HepG2 (cell line): ENCODE measurements around the gene XPNPEP3. TPM values are rescaled to one million over a fixed set of nuclear protein-coding genes. Genes with fewer than 3 reads are reported as not detected.

Experiments used
- ATAC-seq: fragments of 200-7000 bp; cut with Tn5 transposase; 3 replicates; pipeline ENCODE4 v1.9.1; 2020; ENCODE audit warnings: mild to moderate bottlenecking, moderate library complexity
- BruUV-seq: library from RNA; stranded (reverse); fragments of 400-500 nt; replicated peaks from 2 replicates; lab custom pipeline; 2021; lab: Mats Ljungman, UMichigan
- CTCF ChIA-PET: fragments of 300-600 bp; formaldehyde crosslinking; extraction: SDS; loops from one replicate; lab custom pipeline; 2021; ENCODE audit warnings: low total read pairs, inconsistent platforms, low intra/inter-chr PET ratio; lab: Yijun Ruan, JAX
- POLR2A ChIA-PET: fragments of 350-600 bp; sonication (Branson Sonifier 250); formaldehyde crosslinking; loops from one replicate; lab custom pipeline; 2020; ENCODE audit warnings: antibody characterized with exemption, inconsistent platforms; lab: Yijun Ruan, JAX
- DNase-seq: peaks from one replicate; pipeline ENCODE4 v3.0.0-alpha.2; 2015; ENCODE audit warnings: low spot score
- FAIRE-seq: peaks from 3 replicates; lab custom pipeline; 2011; peaks lifted over from hg19 to GRCh38; lab: Jason Lieb, UNC
- H2AFZ ChIP-seq: one replicate; pipeline ENCODE4 v1.6.1; 2011; ENCODE audit warnings: low read length, inconsistent platforms
- H3K27ac ChIP-seq: fragments of 300-600 bp; 3 replicates; pipeline ENCODE4 v1.8.0; 2011; ENCODE audit warnings: mixed run types, mild to moderate bottlenecking, mixed read lengths, low read length, inconsistent platforms; ENCODE audit not compliant: insufficient read depth; ENCODE audit errors: extremely low read length
- H3K27me3 ChIP-seq, 2 experiments: fragments of 200-600 bp in 1 of 2; 2 replicates in 1 of 2; 3 replicates in 1 of 2; pipeline versions ENCODE4 v1.6.0 to v1.8.0; 2011; ENCODE audit warnings: low read length in 2 of 2, mild to moderate bottlenecking in 2 of 2, moderate library complexity in 2 of 2, inconsistent platforms in 1 of 2; ENCODE audit not compliant: insufficient read depth in 2 of 2, control insufficient read depth in 1 of 2
- H3K36me3 ChIP-seq, 2 experiments: fragments of 200-600 bp in 1 of 2; replicated peaks in 1 of 2; 2 replicates in 1 of 2; 3 replicates in 1 of 2; pipeline versions ENCODE4 v1.5.1 to v1.8.0; 2011; ENCODE audit warnings: low read length in 2 of 2, inconsistent platforms in 1 of 2; ENCODE audit not compliant: insufficient read depth in 2 of 2, control insufficient read depth in 1 of 2
- H3K4me1 ChIP-seq: 2 replicates; pipeline ENCODE4 v1.5.1; 2012; ENCODE audit warnings: low read length, inconsistent platforms; ENCODE audit not compliant: insufficient read depth
- H3K4me2 ChIP-seq: 2 replicates; pipeline ENCODE4 v1.6.0; 2011; ENCODE audit warnings: low read depth, low read length, inconsistent platforms
- H3K4me3 ChIP-seq, 3 experiments: fragments of 200-600 bp in 1 of 3; sonication (generic), shearing (Covaris generic) in 1 of 3; replicated peaks in 1 of 3; 2 replicates each; pipeline ENCODE4 v1.5.1; 2011 to 2016; ENCODE audit warnings: low read length in 3 of 3, inconsistent platforms in 2 of 3, low read depth in 2 of 3, mild to moderate bottlenecking in 2 of 3, control low read depth in 1 of 3, mixed read lengths in 1 of 3; ENCODE audit not compliant: insufficient read depth in 1 of 3
- H3K79me2 ChIP-seq: one replicate; pipeline ENCODE4 v1.6.1; 2011; ENCODE audit warnings: low read length, inconsistent platforms; ENCODE audit not compliant: insufficient read depth
- H3K9ac ChIP-seq: 2 replicates; pipeline ENCODE4 v1.6.0; 2011; ENCODE audit warnings: mild to moderate bottlenecking, low read depth, low read length, inconsistent platforms; ENCODE audit not compliant: insufficient read depth
- H3K9me3 ChIP-seq: 2 replicates; pipeline ENCODE4 v1.5.1; 2012; ENCODE audit warnings: mild to moderate bottlenecking, low read length
- H4K20me1 ChIP-seq: 2 replicates; pipeline ENCODE4 v1.6.0; 2011; ENCODE audit warnings: inconsistent platforms, mild to moderate bottlenecking, low read length, moderate library complexity; ENCODE audit not compliant: insufficient read depth
- CHD4 ChIP-seq: fragments of 200-600 bp; sonication (generic); IDR thresholded peaks from 2 replicates; pipeline ENCODE4 v1.7.0; 2017; ENCODE audit warnings: mild to moderate bottlenecking, low read length, borderline replicate concordance
- ELF3 ChIP-seq: IDR thresholded peaks from 2 replicates; pipeline ENCODE4 v1.6.1; 2016; ENCODE audit warnings: missing genetic modification reagents, missing compliant biosample characterization
- HOXA9 ChIP-seq: sonication (generic); formaldehyde crosslinking; IDR thresholded peaks from 2 replicates; pipeline ENCODE4 v1.8.1; 2022; ENCODE audit warnings: missing genetic modification reagents, mild to moderate bottlenecking, moderate library complexity, borderline replicate concordance
- NFIB ChIP-seq: sonication (generic); formaldehyde crosslinking; IDR thresholded peaks from 2 replicates; pipeline ENCODE4 v1.9.0; 2021; ENCODE audit warnings: missing genetic modification reagents, mild to moderate bottlenecking, borderline replicate concordance
- RFX1 ChIP-seq: fragments of 450-650 bp; IDR thresholded peaks from 2 replicates; pipeline ENCODE4 v1.6.1; 2017
- WGBS: methylation state at CpG from one replicate; pipeline ENCODE4 v1.1.6; 2017; ENCODE audit warnings: low lambda C conversion rate; 5-methylcytosine and 5-hydroxymethylcytosine counted together
- in situ Hi-C: cut with HindIII; loops from 2 replicates; pipeline ENCODE4 v1.10.0; 2017; ENCODE audit warnings: low pct_unique_long_range_greater_than_20kb; ENCODE audit not compliant: extremely low pct_ligation_motif_present
- intact Hi-C: fragments of 100-400 bp; cut with micrococcal nuclease; formaldehyde crosslinking; loops from one replicate; pipeline ENCODE4 v1.10.0; 2022; ENCODE audit not compliant: unreplicated experiment
- polyA plus RNA-seq, 8 experiments: library from polyadenylated mRNA; depleted of rRNA in 3 of 8; stranded (reverse) in 7 of 8; unstranded in 1 of 8; fragments of >200 nt; fragmentation: Illumina TruSeq in 4 of 8; extraction: Trizol in 4 of 8; gene quantifications; 2 replicates each; pipeline versions ENCODE4 v1.2.1 to v1.2.3, GENCODE V29; 2011 to 2016; ENCODE audit warnings: low read depth in 4 of 8, missing spikeins in 1 of 8, mixed read lengths in 1 of 8; ENCODE audit not compliant: insufficient read depth in 1 of 8
- total RNA-seq, 5 experiments: library from RNA; depleted of rRNA; stranded (reverse); fragments of >200 nt; fragmentation: Illumina TruSeq; extraction: Trizol; gene quantifications; 2 replicates each; pipeline ENCODE4 v1.2.3, GENCODE V29; 2016; ENCODE audit warnings: low read depth in 1 of 5
- TF ChIP-seq, protein P1 (sequence below): sonication (generic); formaldehyde crosslinking; IDR thresholded peaks from 2 replicates; pipeline ENCODE4 v1.8.0; 2022; ENCODE audit warnings: missing genetic modification reagents, mild to moderate bottlenecking, borderline replicate concordance

The XPNPEP3 gene
- total and polyA plus RNA-seq, 2 of the 13 experiments (the other 11 are each of a cell fraction or from before 2014, with no cell fraction given), result 10.3 to 14.0 TPM

GRCh38 chr22:40953471-40953870 lies 96.5 kb downstream of the XPNPEP3 start:
- WGBS, result 95% methylated on average over 2 of the region's 2 CpGs
- ATAC-seq, result no peak
- DNase-seq, result no peak
- Histone ChIP-seq H3K27ac (no peak overlapping the region), H3K27me3 (no peaks in the 10 kb centered on the region; a peak in 1 of 5 replicates), H3K4me2 (peak overlapping the region; percentile 4; the same call in 1 of the 2 replicates), H3K9me3 (no peaks in the 10 kb centered on the region), H3K4me3 (0 out of 6 replicates have a peak overlapping the region, but pooled peaks of 1 of the 3 experiments have one; percentile 3), H3K9ac (0 out of 2 replicates have a peak overlapping the region, but pooled peaks have one; percentile 9), H4K20me1 (no peaks in the 10 kb centered on the region), H2AFZ (no peak overlapping the region), H3K4me1 (peaks cover 19% of the 10 kb centered on the region), H3K79me2 (peaks cover 43% of the 10 kb centered on the region), H3K36me3 (peaks cover 2 to 21% of the 10 kb centered on the region in 2 experiments; a peak in 3 of 5 replicates)
- no peak for TF ChIP-seq HOXA9 (CRISPR knock-in tag)
- no peak for TF ChIP-seq NFIB (CRISPR knock-in tag)
- POLR2A ChIA-PET, result no interaction called here
- in situ Hi-C loops (loop anchor here (5.0 kb wide), 1 partner anchor 139 kb away; the partner anchor contains the start of gene EP300), intact Hi-C loops (no loop called here)
- no peak for FAIRE-seq
- BruUV-seq, result no TSS peak
- CTCF ChIA-PET, result no interaction called here

DNA sequence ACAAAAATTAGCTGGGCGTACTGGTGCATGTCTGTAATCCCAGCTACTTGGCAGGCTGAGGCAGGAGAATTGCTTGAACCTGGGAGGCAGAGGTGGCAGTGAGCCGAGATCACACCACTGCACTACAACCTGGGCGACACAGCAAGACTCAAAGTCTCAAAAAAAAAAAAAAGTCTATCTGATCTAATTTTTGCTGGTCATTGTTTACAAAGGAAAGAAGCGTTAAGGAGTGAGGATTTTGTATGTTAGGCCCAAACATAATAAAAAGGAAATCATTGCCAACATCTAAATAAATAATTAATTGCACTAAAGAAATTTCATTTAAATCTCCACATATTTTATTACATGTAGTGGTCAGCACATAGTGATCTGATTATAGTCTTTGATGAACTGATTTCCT lies 97.2 kb downstream of the XPNPEP3 start:
- no peak for DNase-seq
- Histone ChIP-seq H3K9me3 (no peaks in the 10 kb centered on the region), H2AFZ (no peak overlapping the region), H3K4me3 (no peak overlapping the region), H3K79me2 (peaks cover 46% of the 10 kb centered on the region), H3K9ac (no peak overlapping the region), H3K4me1 (peaks cover 19% of the 10 kb centered on the region), H3K4me2 (no peak overlapping the region), H3K27me3 (no peaks in the 10 kb centered on the region; a peak in 1 of 5 replicates), H3K27ac (no peak overlapping the region), H3K36me3 (peaks cover 3 to 23% of the 10 kb centered on the region in 2 experiments; a peak in 3 of 5 replicates), H4K20me1 (no peaks in the 10 kb centered on the region)
- ChIA-PET POLR2A (no interaction called here), CTCF (no interaction called here)
- WGBS, result 97% methylated on average over 4 of the region's 4 CpGs
- ATAC-seq, result no peak
- TF ChIP-seq RFX1 (no peak), CHD4 (no peak), ELF3 (CRISPR knock-in tag) (no peak)
- TF ChIP-seq, protein P1, sequence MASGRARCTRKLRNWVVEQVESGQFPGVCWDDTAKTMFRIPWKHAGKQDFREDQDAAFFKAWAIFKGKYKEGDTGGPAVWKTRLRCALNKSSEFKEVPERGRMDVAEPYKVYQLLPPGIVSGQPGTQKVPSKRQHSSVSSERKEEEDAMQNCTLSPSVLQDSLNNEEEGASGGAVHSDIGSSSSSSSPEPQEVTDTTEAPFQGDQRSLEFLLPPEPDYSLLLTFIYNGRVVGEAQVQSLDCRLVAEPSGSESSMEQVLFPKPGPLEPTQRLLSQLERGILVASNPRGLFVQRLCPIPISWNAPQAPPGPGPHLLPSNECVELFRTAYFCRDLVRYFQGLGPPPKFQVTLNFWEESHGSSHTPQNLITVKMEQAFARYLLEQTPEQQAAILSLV (CRISPR knock-in tag), result no peak
- intact Hi-C loops, result no loop called here
- in situ Hi-C loops, result loop anchor here (5.0 kb wide), 1 partner anchor 138 kb away; the partner anchor contains the start of gene EP300
- no peak for FAIRE-seq
- no TSS peak for BruUV-seq
